Activated T-cell treated with anti-CD3 and anti-CD28 coated beads for 1 hour (primary cell): ENCODE data around the gene CUL5.
"Not testable (repeated sequence)": the region's sequence is repeated elsewhere in the genome, so short reads cannot be mapped to it uniquely, and the experiment has no call there.

Experiments
- DNase-seq: peaks from one replicate; pipeline ENCODE4 v3.0.0-alpha.2; 2020; ENCODE audit warnings: low read depth

Gene CUL5

GRCh38 chr11:108115500-108116140, 106.9 kb downstream of the CUL5 start:
- no peak for DNase-seq

GRCh38 chr11:108117746-108118371, 109.2 kb downstream of the CUL5 start:
- DNase-seq = no peak

- DNase-seq = not testable (repeated sequence)
These were observed 112.2 kb downstream of the CUL5 start for GRCh38 chr11:108120936-108121273.

DNA sequence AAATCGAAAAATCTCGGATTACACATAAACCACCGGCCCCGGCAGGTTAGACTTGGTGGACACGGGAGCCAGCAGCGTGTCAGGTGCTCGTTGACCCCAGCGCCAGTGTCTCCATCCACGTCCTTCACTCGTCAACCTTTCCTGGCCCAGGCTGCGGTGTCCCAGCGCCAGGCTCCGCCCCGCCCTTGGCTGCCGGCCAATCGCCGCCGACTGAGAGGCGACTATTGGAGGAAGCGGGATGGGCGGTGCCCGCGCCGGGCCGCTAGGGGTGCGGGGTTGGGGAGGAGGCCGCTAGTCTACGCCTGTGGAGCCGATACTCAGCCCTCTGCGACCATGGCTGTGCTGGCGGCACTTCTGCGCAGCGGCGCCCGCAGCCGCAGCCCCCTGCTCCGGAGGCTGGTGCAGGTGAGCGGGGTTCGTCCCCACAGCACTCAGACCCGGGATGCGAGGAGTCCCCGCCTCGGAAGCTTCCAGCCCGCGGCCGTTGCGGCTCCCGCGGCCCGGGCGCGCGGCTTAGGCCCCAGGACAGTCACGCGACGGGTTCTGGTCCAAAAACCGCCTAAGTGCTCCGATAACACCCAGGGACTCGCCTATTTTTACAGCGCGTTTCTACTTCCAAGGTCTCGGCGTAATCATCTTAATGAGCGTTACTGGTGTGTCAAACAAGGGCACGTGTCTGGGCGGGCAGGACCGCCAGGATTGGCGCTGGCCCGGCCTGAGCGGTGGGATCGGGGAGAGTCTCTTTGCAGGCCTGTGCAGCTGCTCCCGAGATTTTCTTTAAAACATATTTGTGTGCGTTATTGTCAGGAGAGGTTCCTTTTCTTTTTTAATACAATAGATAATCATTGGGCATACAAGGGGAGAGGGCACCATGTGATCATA, 112.8 kb downstream of the CUL5 start, which contains the start of gene ACAT1:
Gene ACAT1 (plus strand): TSS at position 294 of the 882 bp plus-strand sequence. CDS start 40 bp downstream, at position 334.
- peak; percentile 97 for DNase-seq

GRCh38 chr11:108122166-108122628, 113.5 kb downstream of the CUL5 start:
- no peak for DNase-seq

GRCh38 chr11:108125096-108125495, 116.4 kb downstream of the CUL5 start:
- DNase-seq = no peak

- DNase-seq = no peak
These were observed 120.1 kb downstream of the CUL5 start for GRCh38 chr11:108128772-108129171.

DNA sequence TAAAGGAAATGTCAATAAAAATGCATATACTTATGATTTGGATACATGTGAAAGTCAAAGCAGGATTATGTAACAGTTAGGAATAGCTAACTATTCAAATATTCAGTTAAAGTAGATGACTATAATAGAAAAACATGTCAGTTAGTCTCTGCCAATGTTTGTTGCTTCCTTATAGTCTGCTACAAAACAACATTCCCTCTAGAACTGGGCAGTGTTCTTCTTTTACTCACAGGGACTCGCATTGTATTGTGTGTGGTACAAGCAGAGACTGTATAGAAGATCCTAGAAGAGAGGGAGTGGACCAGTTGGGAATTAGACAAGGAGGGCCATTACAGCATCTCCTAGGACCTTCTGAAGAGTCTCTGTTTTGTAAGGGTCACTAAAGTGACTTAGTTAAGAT, 123.3 kb downstream of the CUL5 start:
- no peak for DNase-seq

- DNase-seq = not testable (repeated sequence)
These were observed 124.4 kb downstream of the CUL5 start for GRCh38 chr11:108132993-108133538.

DNA sequence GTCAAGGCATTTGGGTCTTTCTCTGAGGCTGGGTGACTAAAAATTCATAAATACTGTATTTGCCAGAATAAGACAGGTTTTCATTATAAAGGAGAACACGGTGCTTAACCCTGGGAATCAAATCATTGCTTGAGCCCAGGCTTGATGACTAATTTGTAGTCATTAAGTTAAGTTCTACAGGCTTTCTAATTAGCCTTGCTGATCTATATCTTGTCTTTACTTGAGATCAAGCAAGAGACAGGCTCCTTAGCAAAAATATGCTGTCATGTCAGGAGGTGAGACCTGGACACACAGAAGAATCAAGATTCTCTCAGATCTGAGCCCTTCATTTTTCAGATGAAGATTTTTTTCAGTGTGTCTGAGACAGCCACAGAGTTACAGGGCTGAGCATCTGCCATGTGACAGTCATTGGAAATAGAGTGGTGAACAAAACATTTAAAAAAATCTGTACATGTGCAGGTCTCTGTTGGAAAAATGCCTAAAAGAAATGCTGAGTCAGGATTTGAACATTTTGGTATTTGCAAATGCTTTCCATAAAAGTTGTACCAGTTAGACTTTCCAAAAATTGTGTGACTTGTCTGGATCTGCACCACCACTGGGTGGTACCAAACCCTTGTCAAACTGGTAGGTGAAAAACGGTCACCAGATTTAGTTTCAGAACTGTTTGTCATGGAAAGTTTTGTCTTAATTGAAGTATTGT, 127.3 kb downstream of the CUL5 start:
- DNase-seq = no peak

GRCh38 chr11:108137212-108137611, 128.5 kb downstream of the CUL5 start:
- no peak for DNase-seq

DNA sequence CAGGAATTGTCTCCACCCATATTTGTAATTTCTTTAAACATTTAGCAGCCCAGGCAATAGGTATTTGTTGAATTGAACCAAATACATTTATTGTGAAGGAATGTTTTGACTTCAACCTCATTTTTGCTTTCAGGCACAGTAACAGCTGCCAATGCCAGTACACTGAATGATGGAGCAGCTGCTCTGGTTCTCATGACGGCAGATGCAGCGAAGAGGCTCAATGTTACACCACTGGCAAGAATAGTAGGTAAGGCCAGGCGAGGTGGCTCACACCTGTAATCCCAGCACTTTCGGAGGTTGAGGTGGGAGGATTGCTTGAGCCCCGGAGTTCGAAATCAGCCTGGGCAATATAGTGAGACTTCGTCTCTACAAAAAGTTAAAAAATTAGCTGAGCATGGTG, 133.6 kb downstream of the CUL5 start:
- DNase-seq = no peak

GRCh38 chr11:108144615-108145014, 135.9 kb downstream of the CUL5 start:
- no peak for DNase-seq

GRCh38 chr11:108147150-108147549, 138.5 kb downstream of the CUL5 start:
- DNase-seq = no peak

- DNase-seq = no peak
These were observed 139.9 kb downstream of the CUL5 start for GRCh38 chr11:108148556-108148955.

DNA sequence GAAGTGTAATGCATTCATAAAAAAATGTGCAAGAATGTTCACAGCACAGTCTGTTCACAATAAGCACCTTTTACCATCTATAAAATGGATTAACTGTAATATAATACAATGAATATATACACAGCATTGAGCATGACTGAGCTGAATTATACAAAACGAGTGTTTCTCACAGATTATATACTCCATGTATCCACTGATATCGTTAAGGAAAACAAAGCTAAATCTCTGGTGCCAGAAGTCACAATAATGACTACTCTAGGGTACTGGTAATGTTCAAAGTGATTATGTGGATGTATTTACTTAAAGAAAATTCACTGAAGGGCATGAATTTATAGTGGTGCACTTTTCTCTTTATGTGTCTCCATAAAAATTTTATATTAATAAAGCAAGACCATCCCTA, 145.9 kb downstream of the CUL5 start:
- no peak for DNase-seq
